Embryonic facial prominence (tissue), 1 donor: Measurements from ENCODE around the gene C11orf87.

Experiments
- DNase-seq: peaks from one replicate; pipeline ENCODE4 v3.0.0-alpha.2; 2016; ENCODE audit errors: extremely low spot score

Gene C11orf87

DNA sequence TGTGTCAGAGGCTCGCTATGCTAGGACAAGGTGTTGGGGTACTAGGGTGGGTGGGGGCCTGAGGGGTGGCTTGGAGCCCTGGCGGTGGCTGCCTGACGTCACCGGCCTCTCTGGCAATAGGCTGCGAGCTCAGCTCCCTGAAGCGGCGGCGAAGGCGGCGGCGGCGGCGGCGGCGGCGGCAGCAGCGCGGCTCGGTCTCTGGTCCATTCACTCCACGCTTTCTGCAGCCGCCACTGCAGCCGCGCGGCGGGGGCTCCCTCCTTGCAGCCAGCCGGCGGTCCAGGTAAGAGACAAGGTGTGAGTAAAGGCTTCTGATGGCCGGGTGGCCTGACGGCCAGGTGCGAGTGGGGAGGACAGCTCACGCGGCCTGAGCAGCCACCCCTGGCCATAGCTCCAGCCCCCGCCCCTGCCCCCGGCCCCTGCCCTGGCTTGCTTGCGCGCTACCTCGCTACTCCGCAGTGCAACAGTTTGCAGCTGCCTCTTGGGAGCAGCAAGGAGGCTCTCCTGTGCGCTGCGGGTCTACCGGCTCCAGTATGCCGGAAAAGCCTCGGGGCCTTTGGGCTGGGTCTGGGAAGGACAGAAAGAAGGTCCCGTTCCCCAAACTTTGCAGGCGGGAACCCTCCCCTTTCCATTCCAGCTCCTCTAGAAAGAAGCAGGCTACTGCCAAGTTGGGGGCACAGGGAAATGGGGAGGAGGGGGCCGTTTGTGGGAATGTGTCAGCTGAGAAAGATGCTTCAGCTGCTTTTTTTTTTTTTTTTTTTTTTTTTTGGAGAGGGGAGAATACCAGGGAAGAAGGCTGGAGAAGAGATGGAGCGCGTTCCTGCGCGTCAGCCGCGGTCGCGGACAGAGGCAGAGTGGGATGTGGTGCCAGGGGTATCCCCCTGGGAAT is at the start of gene C11orf87:
C11orf87 (plus strand) TSS at position 210 of the 889 bp plus-strand sequence. CDS start 1,444 bp downstream, outside the sequence.
- DNase-seq: no peak

DNA sequence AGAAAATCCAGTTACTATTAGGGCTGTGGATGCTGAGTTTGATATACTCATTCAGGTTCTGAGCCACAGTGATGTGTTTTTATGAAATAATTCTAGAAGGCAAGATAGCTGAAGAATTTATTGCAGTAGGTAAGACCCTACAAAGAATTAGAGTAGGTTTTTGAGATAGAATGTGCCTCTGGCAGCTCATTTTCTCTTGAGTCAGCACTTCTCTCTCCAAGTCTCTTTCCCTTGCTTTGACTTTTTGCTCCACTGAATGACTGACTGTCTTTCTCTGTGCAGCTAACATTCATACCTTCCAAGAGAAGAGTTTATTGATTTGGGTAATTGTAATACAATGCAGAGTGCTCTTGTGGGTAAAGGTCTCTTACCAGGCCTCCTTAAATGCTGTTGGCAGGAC is 48.0 kb upstream of the C11orf87 start:
- DNase-seq: no peak

- DNase-seq: no peak
Measured at GRCh38 chr11:109374441-109374840, 47.5 kb upstream of the C11orf87 start.

DNA sequence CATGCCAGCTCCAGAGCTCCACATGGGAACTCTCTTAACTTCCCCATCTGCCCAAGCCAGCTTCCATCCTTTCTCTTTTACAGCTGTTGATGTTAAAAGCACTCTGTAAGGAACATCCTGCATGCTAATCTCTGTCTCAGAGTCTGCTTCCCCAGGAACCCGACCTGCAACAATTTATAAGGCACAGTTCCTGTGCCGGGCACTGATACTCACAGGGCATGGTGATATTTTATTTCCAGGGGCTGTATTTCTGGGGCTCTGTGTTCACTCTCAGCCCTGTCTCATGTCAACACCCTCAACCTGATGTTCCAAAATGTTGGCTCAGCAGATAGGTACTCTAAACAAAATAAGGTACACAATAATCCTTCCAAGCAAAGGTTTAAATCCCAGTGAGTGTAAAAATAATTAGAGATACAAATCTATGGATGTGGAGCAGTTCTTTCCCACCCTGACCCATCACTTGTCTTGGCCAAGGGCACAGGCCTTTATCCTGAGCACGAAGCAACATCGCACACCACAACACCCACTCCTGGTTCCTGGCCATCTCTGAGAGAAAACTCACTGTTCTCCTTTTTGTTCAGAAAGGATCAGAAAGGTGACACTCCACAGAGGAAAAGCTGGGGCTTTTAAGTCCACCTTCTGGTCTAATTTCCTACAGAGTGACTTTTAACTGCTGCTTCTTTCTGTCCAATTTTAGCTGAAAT is 44.8 kb upstream of the C11orf87 start:
- no peak for DNase-seq

DNA sequence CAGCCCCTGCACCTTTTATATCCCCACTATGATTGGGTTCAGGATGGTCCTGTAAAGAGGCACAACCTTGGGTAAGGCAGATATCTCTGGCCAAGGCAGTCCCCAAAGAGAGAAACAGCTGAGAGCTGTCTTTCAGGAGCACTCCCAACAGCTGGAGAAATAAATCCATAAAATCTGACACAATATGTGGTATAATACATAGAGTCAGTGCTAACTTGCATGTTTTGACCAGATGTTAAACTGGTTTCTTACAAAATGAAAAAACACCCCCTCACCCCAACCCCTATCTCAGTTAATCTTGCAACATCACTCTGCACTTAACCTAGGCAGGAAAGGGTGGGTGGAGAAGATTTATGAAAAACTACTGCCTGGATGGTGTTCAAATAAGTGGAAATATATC is 44.0 kb upstream of the C11orf87 start:
- DNase-seq: no peak

GRCh38 chr11:109383306-109383705 is 38.7 kb upstream of the C11orf87 start:
- DNase-seq: peak; percentile 7

GRCh38 chr11:109384873-109385272 is 37.1 kb upstream of the C11orf87 start:
- no peak for DNase-seq

- DNase-seq: no peak
Measured at GRCh38 chr11:109388982-109389381, 33.0 kb upstream of the C11orf87 start.

DNA sequence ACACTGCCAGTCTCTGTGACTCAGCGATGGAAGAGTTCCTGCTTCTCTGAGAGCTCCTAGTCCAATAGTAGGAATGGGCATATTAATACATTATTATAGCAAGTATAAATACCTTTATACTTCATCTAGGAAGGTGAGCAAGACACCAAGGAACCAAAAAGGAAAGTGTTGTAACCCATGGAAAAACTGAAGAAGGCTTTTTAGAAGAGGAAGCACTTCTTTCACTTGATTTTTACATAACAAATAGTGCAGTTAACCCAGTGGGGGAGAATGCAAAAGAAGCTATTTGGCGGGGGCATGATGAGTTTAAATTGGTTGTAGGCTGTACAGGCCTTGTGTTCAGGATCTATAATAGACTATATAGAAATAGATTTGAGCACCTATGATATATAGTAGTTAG is 31.2 kb upstream of the C11orf87 start:
- no peak for DNase-seq

DNA sequence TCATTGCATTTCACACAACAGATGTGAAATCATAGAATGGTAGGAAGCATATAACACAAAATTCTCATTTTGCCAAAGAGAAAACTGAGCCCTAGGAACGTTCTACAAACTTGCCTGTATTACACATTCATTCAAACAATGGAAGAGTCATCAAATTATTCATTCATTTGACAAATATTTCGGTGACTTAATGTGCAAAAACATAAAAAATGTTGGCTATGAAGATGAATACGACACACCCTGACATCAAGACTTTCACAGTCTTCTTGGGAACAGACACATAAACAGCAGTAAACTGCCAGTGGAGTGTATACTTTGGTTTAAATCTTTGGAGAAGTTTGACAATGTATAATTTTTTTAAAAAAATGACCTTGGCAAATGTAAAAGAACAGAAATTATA is 20.4 kb upstream of the C11orf87 start:
- no peak for DNase-seq

DNA sequence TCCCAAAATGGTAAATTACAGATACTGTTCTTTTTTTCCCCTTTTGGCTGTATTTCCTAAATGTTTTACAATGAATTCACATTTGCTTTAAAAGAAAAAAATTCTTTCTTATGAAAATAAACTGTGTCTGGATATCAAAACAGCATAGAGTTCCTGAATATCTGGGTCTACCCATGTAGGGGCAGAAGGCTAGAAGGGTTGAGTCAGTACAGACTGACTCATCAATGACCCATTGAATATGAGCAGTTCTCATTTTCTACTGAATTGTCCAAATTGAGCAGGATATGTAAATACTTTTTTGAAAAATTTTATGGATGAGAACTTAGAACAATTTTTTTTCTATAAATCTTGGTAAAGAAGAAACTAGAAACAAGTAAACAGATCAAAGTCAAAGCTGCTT is 16.3 kb upstream of the C11orf87 start:
- DNase-seq: no peak

DNA sequence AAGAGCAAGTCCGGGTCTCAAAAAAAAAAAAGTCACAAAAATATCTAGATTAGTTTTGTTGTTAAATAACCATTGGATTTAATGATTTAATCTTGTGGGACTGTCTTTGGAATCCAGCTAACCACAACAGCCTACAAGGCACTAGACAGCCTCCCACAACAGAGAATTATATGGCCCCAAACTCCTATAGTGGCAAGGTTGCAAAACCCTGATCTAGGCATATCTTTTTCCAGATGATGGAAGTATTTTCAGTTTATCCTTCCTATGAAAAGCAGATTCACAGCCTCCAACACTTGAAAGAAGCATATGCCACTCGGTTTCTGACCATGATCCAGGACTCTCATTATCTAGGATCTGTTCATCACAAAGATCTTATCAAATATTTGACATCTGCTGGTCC is 5.4 kb upstream of the C11orf87 start:
- no peak for DNase-seq

GRCh38 chr11:109422870-109423465 is 978 bp downstream of the C11orf87 start:
- DNase-seq: no peak

DNA sequence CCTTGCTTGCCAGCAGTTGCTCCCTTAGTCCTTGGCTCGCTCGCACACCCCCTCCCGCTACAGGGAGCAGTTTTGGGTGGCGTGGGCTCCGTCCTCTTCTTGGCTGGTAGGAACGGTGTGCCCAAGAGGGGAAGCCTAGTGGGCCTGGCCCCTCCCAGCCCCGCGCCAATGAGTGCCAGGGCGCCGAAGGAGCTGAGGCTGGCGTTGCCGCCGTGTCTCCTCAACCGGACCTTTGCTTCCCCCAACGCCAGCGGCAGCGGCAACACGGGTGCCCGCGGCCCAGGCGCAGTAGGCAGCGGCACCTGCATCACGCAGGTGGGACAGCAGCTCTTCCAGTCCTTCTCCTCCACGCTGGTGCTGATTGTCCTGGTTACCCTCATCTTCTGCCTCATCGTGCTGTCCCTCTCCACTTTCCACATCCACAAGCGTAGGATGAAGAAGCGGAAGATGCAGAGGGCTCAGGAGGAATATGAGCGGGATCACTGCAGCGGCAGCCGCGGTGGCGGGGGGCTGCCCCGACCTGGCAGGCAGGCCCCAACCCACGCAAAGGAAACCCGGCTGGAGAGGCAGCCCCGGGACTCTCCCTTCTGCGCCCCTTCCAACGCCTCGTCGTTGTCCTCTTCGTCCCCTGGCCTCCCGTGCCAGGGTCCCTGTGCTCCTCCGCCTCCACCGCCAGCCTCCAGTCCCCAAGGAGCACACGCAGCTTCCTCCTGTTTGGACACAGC is 1.6 kb downstream of the C11orf87 start:
- no peak for DNase-seq

- no peak for DNase-seq
Measured at GRCh38 chr11:109424901-109425300, 2.9 kb downstream of the C11orf87 start.

- no peak for DNase-seq
Measured at GRCh38 chr11:109425554-109425953, 3.6 kb downstream of the C11orf87 start.

DNA sequence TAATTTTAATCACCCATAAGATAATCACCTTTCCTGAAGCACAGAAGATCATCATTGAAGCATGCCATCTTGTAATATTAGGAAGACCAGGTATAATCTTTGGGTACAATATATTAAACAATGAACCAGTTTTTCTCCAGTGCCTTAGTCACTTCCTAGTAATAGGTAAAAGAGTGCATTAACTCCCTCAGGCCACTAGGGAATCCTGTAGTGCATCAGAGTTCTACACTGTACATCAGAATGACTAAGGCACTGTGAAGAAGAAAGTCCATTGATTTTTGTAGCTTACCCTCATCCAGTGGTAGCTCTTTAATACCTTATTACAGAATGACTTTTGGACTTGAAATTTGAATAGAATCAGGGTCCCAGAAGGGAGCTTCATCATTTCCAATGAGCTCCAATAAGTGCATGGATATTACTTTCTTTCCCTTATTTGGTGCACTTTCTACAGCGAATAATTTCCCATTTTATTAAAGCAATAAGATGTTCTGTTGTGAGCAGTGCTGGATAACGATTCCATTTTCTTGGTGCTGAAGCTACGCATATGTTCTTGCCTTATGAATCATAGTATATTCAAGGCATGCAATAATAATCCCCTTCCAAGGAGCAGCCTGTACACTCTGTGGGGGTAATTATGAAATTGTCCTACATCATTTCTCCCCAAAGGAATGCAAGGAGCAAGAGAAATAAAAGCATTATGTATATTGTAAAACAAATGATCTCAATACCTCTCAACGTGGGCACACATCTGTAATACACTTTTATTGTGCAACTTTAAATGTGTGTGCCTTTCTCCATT is 4.7 kb downstream of the C11orf87 start:
- no peak for DNase-seq

GRCh38 chr11:109432105-109432504 is 10.1 kb downstream of the C11orf87 start:
- no peak for DNase-seq

- no peak for DNase-seq
Measured at GRCh38 chr11:109433753-109434256, 11.8 kb downstream of the C11orf87 start.

DNA sequence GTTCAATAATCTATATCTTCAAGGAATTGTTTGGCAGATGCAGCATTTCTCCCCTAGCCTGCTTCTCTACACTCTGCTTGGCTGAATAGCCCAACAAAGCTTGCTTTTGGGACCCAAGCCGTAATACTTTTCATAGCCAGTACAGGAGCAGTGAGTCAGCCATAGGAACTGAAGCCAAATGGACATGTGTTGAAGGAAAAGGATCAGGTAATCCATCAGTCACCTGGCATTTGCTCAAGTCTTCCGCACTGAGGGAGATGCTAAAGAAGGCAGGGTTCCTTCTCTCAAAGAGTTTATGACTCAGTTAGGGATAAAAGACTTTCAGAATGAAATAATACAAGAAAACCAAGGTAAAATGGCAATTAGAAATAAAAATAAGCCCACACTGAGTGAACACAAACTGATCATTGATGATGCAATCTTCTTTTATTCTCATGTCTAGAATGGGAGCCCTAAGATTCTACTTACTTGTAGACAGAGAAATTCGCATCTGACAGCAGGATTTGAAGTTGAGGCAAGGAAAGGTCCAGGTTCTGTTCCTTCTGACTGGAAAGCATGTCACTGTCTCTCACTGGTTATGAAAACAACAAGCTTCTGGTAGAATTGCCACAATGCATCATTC is 13.2 kb downstream of the C11orf87 start:
- no peak for DNase-seq
